ENCODE measurements around the gene OVCH2. TPM values are rescaled to one million over a fixed set of nuclear protein-coding genes. Genes with fewer than 3 reads are reported as not detected.
A peak's percentile ranks its signal among the peaks of the same experiment; 100 is the strongest.

OVCH2 gene
- total RNA-seq, 1 experiment from 2014 or later = 0.34 TPM

- Histone ChIP-seq H3K36me3 (ENCODE audit: control insufficient read depth, insufficient read depth, low read length) (no peaks in the 10 kb centered on the region), H3K27me3 (replicated peaks; ENCODE audit: control insufficient read depth, insufficient read depth, low read length) (no peaks in the 10 kb centered on the region), H3K9me3 (no peaks in the 10 kb centered on the region), H3K4me3 (ENCODE audit: low read depth, low read length) (peak overlapping the region; percentile 40), H3K4me1 (peaks cover 6% of the 10 kb centered on the region)
- H3K4me3 Mint-ChIP-seq (ENCODE audit: unreplicated experiment) = peak overlapping the region; percentile 72
- peak overlapping the region; percentile 55 for H3K27ac Mint-ChIP-seq (ENCODE audit: unreplicated experiment)
- peaks cover 16% of the 10 kb centered on the region for H3K4me1 Mint-ChIP-seq (ENCODE audit: low read depth, unreplicated experiment)
- intact Hi-C loops (cut with micrococcal nuclease; ENCODE audit: unreplicated experiment) = loop anchor here (1.0 kb wide), 1 partner anchor 14 kb away; no protein-coding TSS in a partner anchor
- H3K9me3 Mint-ChIP-seq (ENCODE audit: unreplicated experiment) = no peaks in the 10 kb centered on the region
- ChIA-PET CTCF (no interaction called here), POLR2A (interaction anchor here (0.6 kb wide), 1 partner anchor 329 kb away, joined by 3 read pairs; no protein-coding TSS in a partner anchor)
- H3K36me3 Mint-ChIP-seq (ENCODE audit: insufficient read depth, unreplicated experiment) = peaks cover 36% of the 10 kb centered on the region
- no TSS peak for BruUV-seq (replicated peaks)
- H3K27me3 Mint-ChIP-seq (ENCODE audit: insufficient read depth, unreplicated experiment) = peaks cover 2% of the 10 kb centered on the region
- TF ChIP-seq CTCF (IDR thresholded peaks at IDR 0.05; ENCODE audit: insufficient read depth in 1 of 2, low read depth in 1 of 2, low read length in 1 of 2, severe bottlenecking in 1 of 2, unreplicated experiment in 1 of 2) = no peak
- DNase-seq = no peak
Measured at GRCh38 chr11:7673724-7674434, 32.4 kb downstream of the OVCH2 start.

- Mint-ChIP-seq H3K27me3 (ENCODE audit: insufficient read depth, unreplicated experiment) (peaks cover 2% of the 10 kb centered on the region), H3K9me3 (ENCODE audit: unreplicated experiment) (no peaks in the 10 kb centered on the region), H3K36me3 (ENCODE audit: insufficient read depth, unreplicated experiment) (peaks cover 39% of the 10 kb centered on the region), H3K27ac (ENCODE audit: unreplicated experiment) (peak within 1 kb of the TSS; percentile 55), H3K4me1 (ENCODE audit: low read depth, unreplicated experiment) (peaks cover 16% of the 10 kb centered on the region), H3K4me3 (ENCODE audit: unreplicated experiment) (peak within 1 kb of the TSS; percentile 72)
- TF ChIP-seq CTCF (IDR thresholded peaks at IDR 0.05; ENCODE audit: insufficient read depth in 1 of 2, low read depth in 1 of 2, low read length in 1 of 2, severe bottlenecking in 1 of 2, unreplicated experiment in 1 of 2) = no peak
- H3K9me3 ChIP-seq = no peaks in the 10 kb centered on the region
- POLR2A ChIA-PET = interaction anchor here (0.6 kb wide), 1 partner anchor 330 kb away, joined by 3 read pairs; no protein-coding TSS in a partner anchor
- H3K27me3 ChIP-seq (replicated peaks; ENCODE audit: control insufficient read depth, insufficient read depth, low read length) = no peaks in the 10 kb centered on the region
- CTCF ChIA-PET = no interaction called here
- H3K36me3 ChIP-seq (ENCODE audit: control insufficient read depth, insufficient read depth, low read length) = no peaks in the 10 kb centered on the region; the same call in 1 of the 2 replicates
- H3K4me1 ChIP-seq = peaks cover 6% of the 10 kb centered on the region
- intact Hi-C loops (cut with micrococcal nuclease; ENCODE audit: unreplicated experiment) = loop anchor here (1.0 kb wide), 1 partner anchor 15 kb away; no protein-coding TSS in a partner anchor
- peak within 1 kb of the TSS; percentile 40 for H3K4me3 ChIP-seq (ENCODE audit: low read depth, low read length)
- DNase-seq = peak; percentile 75 to 77
- TSS peak; percentile 35 for BruUV-seq (replicated peaks)
Measured at GRCh38 chr11:7672960-7673723, 33.1 kb downstream of the OVCH2 start, which contains the start of gene CYB5R2. Gene CYB5R2, minus strand, starts transcription at chr11:7673500. Its CDS starts 675 bp downstream, at chr11:7672825.

DNA sequence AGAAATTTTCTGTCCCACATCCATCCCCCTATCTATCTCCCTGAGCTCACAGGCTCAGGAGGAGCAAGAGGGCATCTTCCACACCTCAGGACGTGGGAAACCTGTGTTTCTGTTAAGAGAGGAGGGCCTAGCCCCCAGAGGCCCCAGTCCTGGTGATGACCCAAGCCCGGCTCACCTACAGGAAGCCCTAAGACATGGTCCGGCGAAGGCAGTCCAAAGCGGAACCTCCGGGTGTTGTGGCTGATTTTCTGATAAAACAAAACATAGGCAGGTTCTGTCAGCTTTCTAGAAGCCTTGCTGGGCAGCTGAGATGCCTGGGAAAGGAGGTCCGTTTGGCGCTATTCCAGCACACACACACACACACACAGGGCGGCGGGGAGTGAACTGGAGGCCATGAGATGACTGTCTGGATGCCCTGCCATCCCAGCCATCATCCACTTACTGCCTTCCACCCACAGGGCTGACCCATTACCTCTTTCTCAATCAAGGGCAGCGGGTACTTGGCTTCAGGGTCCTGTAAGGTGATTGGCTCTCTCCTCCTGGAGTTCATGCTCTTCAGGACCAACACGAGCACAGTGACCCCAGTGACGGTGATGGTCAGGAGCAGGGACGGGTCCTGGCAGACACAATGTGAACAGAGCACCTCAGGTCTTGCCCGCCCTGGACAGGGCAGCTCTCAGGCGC lies 33.9 kb downstream of the OVCH2 start:
- H3K4me3 ChIP-seq (ENCODE audit: low read depth, low read length) = no peak overlapping the region
- Mint-ChIP-seq H3K9me3 (ENCODE audit: unreplicated experiment) (no peaks in the 10 kb centered on the region), H3K27ac (ENCODE audit: unreplicated experiment) (no peak overlapping the region), H3K27me3 (ENCODE audit: insufficient read depth, unreplicated experiment) (peaks cover 2% of the 10 kb centered on the region), H3K36me3 (ENCODE audit: insufficient read depth, unreplicated experiment) (peaks cover 46% of the 10 kb centered on the region), H3K4me3 (ENCODE audit: unreplicated experiment) (peak overlapping the region; percentile 72), H3K4me1 (ENCODE audit: low read depth, unreplicated experiment) (peaks cover 10% of the 10 kb centered on the region)
- BruUV-seq (replicated peaks) = no TSS peak
- POLR2A ChIA-PET = no interaction called here
- intact Hi-C loops (cut with micrococcal nuclease; ENCODE audit: unreplicated experiment) = no loop called here
- peaks cover 6% of the 10 kb centered on the region for H3K4me1 ChIP-seq
- no peak for DNase-seq
- TF ChIP-seq CTCF (IDR thresholded peaks at IDR 0.05; ENCODE audit: insufficient read depth in 1 of 2, low read depth in 1 of 2, low read length in 1 of 2, severe bottlenecking in 1 of 2, unreplicated experiment in 1 of 2) = no peak
- CTCF ChIA-PET = no interaction called here
- peaks cover 2% of the 10 kb centered on the region; the same call in 1 of the 2 replicates for H3K36me3 ChIP-seq (ENCODE audit: control insufficient read depth, insufficient read depth, low read length)
- H3K9me3 ChIP-seq = no peaks in the 10 kb centered on the region
- H3K27me3 ChIP-seq (replicated peaks; ENCODE audit: control insufficient read depth, insufficient read depth, low read length) = no peaks in the 10 kb centered on the region
